ENCODE data around the gene MS4A18. TPM values are rescaled to one million over a fixed set of nuclear protein-coding genes. Genes with fewer than 3 reads are reported as not detected.

The MS4A18 gene
- total RNA-seq, 2 experiments from 2014 or later: not detected

- no peak overlapping the region for H3K4me3 Mint-ChIP-seq
- no peaks in the 10 kb centered on the region for H3K36me3 Mint-ChIP-seq (ENCODE audit: low read depth)
- no peaks in the 10 kb centered on the region for H3K27me3 Mint-ChIP-seq
- no peak for ATAC-seq
- H3K27ac Mint-ChIP-seq: no peak overlapping the region
- no peak for DNase-seq
- CTCF ChIA-PET: interaction anchor here (0.9 to 11.7 kb wide), 17 partner anchors 10 to 130 kb away, joined by 3 to 116 read pairs (median 5); partner anchors contain the start of gene MS4A10
- no peaks in the 10 kb centered on the region for H3K9me3 Mint-ChIP-seq
- H3K4me1 Mint-ChIP-seq (ENCODE audit: low read depth): peaks cover 11% of the 10 kb centered on the region
- POLR2A ChIA-PET: no interaction called here
- TF ChIP-seq CTCF (IDR thresholded peaks at IDR 0.05): no peak
- intact Hi-C loops (cut with micrococcal nuclease): loop anchor here (5.0 kb wide), 1 partner anchor 113 kb away; no protein-coding TSS in a partner anchor
Measured at GRCh38 chr11:60774726-60775125, 50.2 kb downstream of the MS4A18 start.

- Mint-ChIP-seq H3K9me3 (no peaks in the 10 kb centered on the region), H3K27me3 (no peaks in the 10 kb centered on the region), H3K4me3 (no peak overlapping the region), H3K36me3 (ENCODE audit: low read depth) (no peaks in the 10 kb centered on the region), H3K4me1 (ENCODE audit: low read depth) (peaks cover 11% of the 10 kb centered on the region), H3K27ac (no peak overlapping the region)
- DNase-seq (peak; percentile 92), ATAC-seq (peak; percentile 98)
- POLR2A ChIA-PET: no interaction called here
- peak; percentile 78 for TF ChIP-seq CTCF (IDR thresholded peaks at IDR 0.05)
- CTCF ChIA-PET: interaction anchor here (0.7 to 11.7 kb wide), 24 partner anchors 9 to 412 kb away, joined by 3 to 116 read pairs (median 4); partner anchors contain the start of gene MS4A10
- intact Hi-C loops (cut with micrococcal nuclease): loop anchor here (5.0 kb wide), 1 partner anchor 112 kb away; no protein-coding TSS in a partner anchor
Measured at GRCh38 chr11:60775420-60775961, 51.0 kb downstream of the MS4A18 start.

GRCh38 chr11:60776167-60776566 is 51.6 kb downstream of the MS4A18 start:
- DNase-seq: no peak
- Mint-ChIP-seq H3K27me3 (no peaks in the 10 kb centered on the region), H3K4me1 (ENCODE audit: low read depth) (peaks cover 11% of the 10 kb centered on the region), H3K27ac (no peak overlapping the region), H3K4me3 (no peak overlapping the region), H3K9me3 (no peaks in the 10 kb centered on the region), H3K36me3 (ENCODE audit: low read depth) (no peaks in the 10 kb centered on the region)
- ATAC-seq: no peak
- intact Hi-C loops (cut with micrococcal nuclease): loop anchor here (5.0 kb wide), 1 partner anchor 111 kb away; no protein-coding TSS in a partner anchor
- ChIA-PET POLR2A (no interaction called here), CTCF (interaction anchor here (0.7 to 11.7 kb wide), 15 partner anchors 8 to 418 kb away, joined by 3 to 116 read pairs (median 6); partner anchors contain the start of gene MS4A10)
- no peak for TF ChIP-seq CTCF (IDR thresholded peaks at IDR 0.05)

- H3K36me3 Mint-ChIP-seq (ENCODE audit: low read depth): no peaks in the 10 kb centered on the region
- H3K4me1 Mint-ChIP-seq (ENCODE audit: low read depth): peaks cover 11% of the 10 kb centered on the region
- H3K27me3 Mint-ChIP-seq: no peaks in the 10 kb centered on the region
- POLR2A ChIA-PET: interaction anchor here (0.7 to 1.0 kb wide), 2 partner anchors 54 to 117 kb away, joined by 3 read pairs; no protein-coding TSS in a partner anchor
- H3K4me3 Mint-ChIP-seq: no peak overlapping the region
- ATAC-seq (no peak), DNase-seq (no peak)
- intact Hi-C loops (cut with micrococcal nuclease): loop anchor here (5.0 kb wide), 1 partner anchor 110 kb away; no protein-coding TSS in a partner anchor
- CTCF ChIA-PET: interaction anchor here (0.6 to 11.7 kb wide), 11 partner anchors 13 to 418 kb away, joined by 3 to 116 read pairs (median 4); partner anchors contain the start of gene MS4A15
- H3K9me3 Mint-ChIP-seq: no peaks in the 10 kb centered on the region
- no peak overlapping the region for H3K27ac Mint-ChIP-seq
- TF ChIP-seq CTCF (IDR thresholded peaks at IDR 0.05): no peak
Measured at GRCh38 chr11:60777106-60777505, 52.6 kb downstream of the MS4A18 start.

- Mint-ChIP-seq H3K27me3 (no peaks in the 10 kb centered on the region), H3K9me3 (no peaks in the 10 kb centered on the region), H3K27ac (no peak overlapping the region), H3K4me3 (no peak overlapping the region), H3K36me3 (ENCODE audit: low read depth) (no peaks in the 10 kb centered on the region), H3K4me1 (ENCODE audit: low read depth) (peaks cover 11% of the 10 kb centered on the region)
- DNase-seq (no peak), ATAC-seq (no peak)
- intact Hi-C loops (cut with micrococcal nuclease): loop anchor here (5.0 kb wide), 1 partner anchor 110 kb away; no protein-coding TSS in a partner anchor
- POLR2A ChIA-PET: interaction anchor here (1.0 kb wide), 1 partner anchor 54 kb away, joined by 3 read pairs; no protein-coding TSS in a partner anchor
- no peak for TF ChIP-seq CTCF (IDR thresholded peaks at IDR 0.05)
- CTCF ChIA-PET: interaction anchor here (1.1 to 11.7 kb wide), 7 partner anchors 7 to 121 kb away, joined by 3 to 116 read pairs (median 4); partner anchors contain the start of gene MS4A15
Measured at GRCh38 chr11:60777572-60777971, 53.1 kb downstream of the MS4A18 start.
